GM06990 (cell line): ENCODE results near the gene EPS15.
"Not testable (repeated sequence)": the region's sequence is repeated elsewhere in the genome, so short reads cannot be mapped to it uniquely, and the experiment has no call there.

ENCODE experiments used
- DNase-seq: peaks from one replicate; pipeline ENCODE4 v3.0.0-alpha.2; 2011; ENCODE audit not compliant: insufficient read length; ENCODE audit errors: extremely low read depth
- H3K27me3 ChIP-seq: replicated peaks from 2 replicates; pipeline ENCODE4 v1.6.0; 2011; ENCODE audit warnings: low read length; ENCODE audit not compliant: control insufficient read depth, insufficient read depth
- H3K36me3 ChIP-seq: 2 replicates; pipeline ENCODE4 v1.5.1; 2011; ENCODE audit warnings: low read length; ENCODE audit not compliant: control insufficient read depth, insufficient read depth
- H3K4me3 ChIP-seq: replicated peaks from 2 replicates; pipeline ENCODE4 v1.5.1; 2011; ENCODE audit warnings: low read depth, mild to moderate bottlenecking, control low read depth, low read length
- TF ChIP-seq, protein P1 (sequence below): IDR thresholded peaks from 2 replicates; pipeline ENCODE4 v1.5.1; 2011; ENCODE audit warnings: low read length, control low read depth, mild to moderate bottlenecking, inconsistent platforms; ENCODE audit not compliant: insufficient read depth, poor library complexity, severe bottlenecking

The EPS15 gene

DNA sequence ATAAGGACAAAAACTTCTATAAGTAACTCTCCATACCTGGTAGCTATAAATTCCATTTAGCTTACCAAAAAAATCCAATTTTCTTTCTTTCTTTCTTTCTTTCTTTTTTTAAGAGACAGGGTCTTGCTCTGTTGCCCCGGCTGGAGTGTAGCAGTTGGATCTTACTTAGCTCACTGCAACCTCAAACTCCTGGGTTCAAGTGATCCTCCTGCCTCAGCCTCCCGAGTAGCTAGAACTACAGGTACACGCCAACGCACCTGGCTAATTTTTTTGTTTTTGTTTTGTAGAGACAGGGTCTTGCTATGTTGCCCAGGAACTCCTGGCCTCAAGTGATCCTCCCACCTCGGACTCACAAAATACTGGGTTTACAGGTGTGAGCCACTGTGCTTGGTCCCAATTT, 75.5 kb downstream of the EPS15 start:
- no peaks in the 10 kb centered on the region for H3K27me3 ChIP-seq
- TF ChIP-seq, protein P1, sequence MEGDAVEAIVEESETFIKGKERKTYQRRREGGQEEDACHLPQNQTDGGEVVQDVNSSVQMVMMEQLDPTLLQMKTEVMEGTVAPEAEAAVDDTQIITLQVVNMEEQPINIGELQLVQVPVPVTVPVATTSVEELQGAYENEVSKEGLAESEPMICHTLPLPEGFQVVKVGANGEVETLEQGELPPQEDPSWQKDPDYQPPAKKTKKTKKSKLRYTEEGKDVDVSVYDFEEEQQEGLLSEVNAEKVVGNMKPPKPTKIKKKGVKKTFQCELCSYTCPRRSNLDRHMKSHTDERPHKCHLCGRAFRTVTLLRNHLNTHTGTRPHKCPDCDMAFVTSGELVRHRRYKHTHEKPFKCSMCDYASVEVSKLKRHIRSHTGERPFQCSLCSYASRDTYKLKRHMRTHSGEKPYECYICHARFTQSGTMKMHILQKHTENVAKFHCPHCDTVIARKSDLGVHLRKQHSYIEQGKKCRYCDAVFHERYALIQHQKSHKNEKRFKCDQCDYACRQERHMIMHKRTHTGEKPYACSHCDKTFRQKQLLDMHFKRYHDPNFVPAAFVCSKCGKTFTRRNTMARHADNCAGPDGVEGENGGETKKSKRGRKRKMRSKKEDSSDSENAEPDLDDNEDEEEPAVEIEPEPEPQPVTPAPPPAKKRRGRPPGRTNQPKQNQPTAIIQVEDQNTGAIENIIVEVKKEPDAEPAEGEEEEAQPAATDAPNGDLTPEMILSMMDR = no peak
- no peak for DNase-seq
- no peaks in the 10 kb centered on the region; the same call in 1 of the 2 replicates for H3K36me3 ChIP-seq
- H3K4me3 ChIP-seq = no peak overlapping the region

DNA sequence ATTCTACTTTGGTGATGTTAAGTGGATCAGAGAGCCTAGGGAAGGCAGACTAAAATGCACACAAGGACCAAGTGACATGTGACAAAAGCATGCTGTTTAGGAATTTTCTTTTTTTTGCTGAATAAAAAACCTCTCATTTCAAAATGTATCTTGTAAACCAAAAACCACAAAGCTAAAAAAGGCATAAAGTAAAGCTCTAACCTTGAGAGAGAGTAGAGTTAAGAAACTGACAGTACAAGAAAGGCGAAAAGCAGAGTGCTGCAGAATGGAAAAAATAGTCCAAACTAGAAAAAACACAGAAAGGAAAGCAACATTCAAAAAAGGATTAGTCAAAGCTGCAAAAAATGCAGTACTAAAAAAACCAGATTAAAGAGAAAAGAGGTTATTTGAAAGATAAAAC, 76.5 kb downstream of the EPS15 start:
- TF ChIP-seq, protein P1 = no peak
- no peak overlapping the region for H3K4me3 ChIP-seq
- no peaks in the 10 kb centered on the region for H3K27me3 ChIP-seq
- DNase-seq = no peak
- no peaks in the 10 kb centered on the region; the same call in 1 of the 2 replicates for H3K36me3 ChIP-seq

DNA sequence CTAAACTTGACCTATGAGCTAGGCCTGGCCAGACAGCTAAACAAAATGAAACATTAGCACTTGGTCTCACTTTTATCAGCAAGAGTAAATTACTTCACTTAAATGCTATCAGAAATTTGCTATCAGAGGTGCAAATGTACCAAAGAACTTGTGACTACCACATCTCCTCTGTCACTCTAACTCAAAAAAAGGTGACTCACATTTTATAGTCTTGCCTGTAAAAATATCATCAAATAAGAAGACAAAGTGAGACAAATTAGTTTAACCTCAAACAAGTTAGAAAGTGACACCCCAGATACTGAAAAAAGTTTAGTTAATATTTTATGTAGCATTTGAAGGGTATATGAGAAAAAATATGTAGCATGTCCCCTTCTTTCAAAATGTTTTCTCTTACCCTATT, 76.9 kb downstream of the EPS15 start:
- Histone ChIP-seq H3K27me3 (no peaks in the 10 kb centered on the region), H3K4me3 (no peak overlapping the region), H3K36me3 (no peaks in the 10 kb centered on the region; the same call in 1 of the 2 replicates)
- no peak for DNase-seq
- TF ChIP-seq, protein P1 = no peak

DNA sequence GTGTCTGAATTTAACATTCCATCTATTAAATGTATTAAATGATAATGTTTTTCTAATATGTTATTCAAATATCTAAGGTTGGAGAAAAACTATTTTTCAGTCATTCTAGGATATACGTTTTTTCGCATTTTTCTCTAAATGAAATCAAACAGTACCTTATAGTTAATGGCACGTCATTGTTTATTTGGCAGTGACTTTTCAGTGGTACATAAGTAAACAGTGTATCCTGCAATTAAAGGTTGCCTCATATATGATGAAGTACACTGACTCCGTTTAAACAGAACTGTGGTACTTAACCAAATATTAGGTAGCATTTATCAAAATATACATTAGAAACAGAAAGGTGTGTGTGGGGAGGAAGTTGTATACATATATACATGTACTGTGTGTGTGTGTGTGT, 79.2 kb downstream of the EPS15 start:
- TF ChIP-seq, protein P1 = no peak
- peaks cover 1% of the 10 kb centered on the region; the same call in 1 of the 2 replicates for H3K36me3 ChIP-seq

DNA sequence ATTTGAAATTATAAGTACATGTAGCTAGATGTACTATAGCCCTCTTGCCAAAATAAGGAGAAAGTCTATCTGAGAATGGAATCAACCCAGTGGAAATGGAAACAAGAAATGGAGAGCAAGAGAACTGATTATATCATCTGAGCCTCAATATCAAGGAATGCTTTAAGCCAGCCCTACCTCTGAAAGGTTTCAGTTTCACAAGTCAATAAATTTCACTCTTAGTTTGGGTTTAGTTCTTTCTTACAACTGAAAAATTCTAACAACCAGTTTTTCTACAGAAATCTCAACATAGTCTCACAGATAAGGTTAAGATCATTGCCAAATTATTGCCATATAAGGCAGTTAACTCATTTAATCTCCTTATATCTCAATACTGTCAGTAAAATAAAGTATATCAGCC, 80.0 kb downstream of the EPS15 start:
- DNase-seq = no peak
- Histone ChIP-seq H3K27me3 (no peaks in the 10 kb centered on the region), H3K4me3 (no peak overlapping the region), H3K36me3 (peaks cover 1% of the 10 kb centered on the region; the same call in 1 of the 2 replicates)
- TF ChIP-seq, protein P1 = no peak

More for the DNA sequence above, 79.2 kb downstream of the EPS15 start:
- H3K4me3 ChIP-seq = no peak overlapping the region
- no peaks in the 10 kb centered on the region for H3K27me3 ChIP-seq
- DNase-seq = no peak

DNA sequence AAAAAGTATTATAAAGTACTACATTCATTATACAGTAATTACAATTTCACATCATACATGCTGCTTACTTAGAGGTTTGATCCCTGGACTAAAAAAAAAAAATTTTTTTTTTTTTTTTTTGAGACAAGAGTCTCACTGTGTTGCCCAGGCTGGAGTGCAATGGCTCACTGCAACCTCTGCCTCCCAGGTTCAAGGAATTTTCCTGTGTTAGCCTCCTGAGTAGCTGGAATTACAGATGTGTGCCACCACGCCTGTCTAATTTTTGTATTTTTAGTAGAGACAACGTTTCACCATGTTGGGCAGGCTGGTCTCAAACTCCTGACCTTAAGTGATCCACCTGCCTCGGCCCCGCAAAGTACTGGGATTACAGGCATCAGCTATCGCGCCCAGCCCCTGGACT, 81.7 kb downstream of the EPS15 start:
- not testable (repeated sequence) for H3K27me3 ChIP-seq, H3K4me3 ChIP-seq, H3K36me3 ChIP-seq, DNase-seq
